NK-92 treated with Interleukin-12 subunit alpha and Interleukin-12 subunit beta, amount 100 ng/mL, for 24 hours (cell line): ENCODE results near the gene CHST14.

Source experiments
- DNase-seq: peaks from one replicate; lab custom pipeline; 2025; lab: John Stamatoyannopoulos, UW

The CHST14 gene, protein sequence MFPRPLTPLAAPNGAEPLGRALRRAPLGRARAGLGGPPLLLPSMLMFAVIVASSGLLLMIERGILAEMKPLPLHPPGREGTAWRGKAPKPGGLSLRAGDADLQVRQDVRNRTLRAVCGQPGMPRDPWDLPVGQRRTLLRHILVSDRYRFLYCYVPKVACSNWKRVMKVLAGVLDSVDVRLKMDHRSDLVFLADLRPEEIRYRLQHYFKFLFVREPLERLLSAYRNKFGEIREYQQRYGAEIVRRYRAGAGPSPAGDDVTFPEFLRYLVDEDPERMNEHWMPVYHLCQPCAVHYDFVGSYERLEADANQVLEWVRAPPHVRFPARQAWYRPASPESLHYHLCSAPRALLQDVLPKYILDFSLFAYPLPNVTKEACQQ

DNA sequence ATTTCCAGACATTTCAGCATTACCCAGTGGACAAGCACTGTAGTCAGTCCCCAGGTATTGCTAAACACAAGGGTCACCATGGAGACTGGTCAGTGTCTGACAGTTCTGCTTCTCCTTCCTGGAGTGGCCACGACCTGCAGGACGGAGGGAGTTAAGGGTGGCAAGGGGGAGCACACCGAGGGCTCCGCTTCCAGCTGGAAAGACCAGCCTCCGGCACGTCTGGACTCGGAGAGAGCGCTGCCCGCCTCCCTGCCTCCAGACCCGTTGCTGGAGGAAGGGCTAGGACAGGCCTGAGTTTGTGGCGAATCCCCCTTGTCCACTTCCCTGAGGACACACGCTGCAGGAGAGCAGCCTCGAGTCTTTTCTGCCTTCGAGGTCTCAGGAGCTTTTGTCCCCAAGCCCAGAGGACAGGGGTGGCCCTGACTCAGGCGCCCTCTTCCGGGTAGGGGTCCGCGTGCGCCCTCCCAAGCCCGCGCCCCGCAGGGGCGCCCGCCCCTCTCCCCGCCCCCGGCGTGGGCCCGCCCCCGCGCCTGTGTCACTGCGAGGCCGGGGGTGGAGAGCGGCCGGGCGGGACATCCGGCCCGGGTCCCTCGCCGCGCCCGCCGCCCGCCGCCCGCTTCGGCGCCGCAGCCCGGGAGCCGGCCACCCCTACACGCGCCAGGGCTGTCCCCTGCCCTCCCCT lies at the start of gene CHST14:
Gene CHST14, plus strand, starts transcription at position 562 of the 682 bp plus-strand sequence. CDS start 230 bp downstream, outside the sequence.
- peak; percentile 48 for DNase-seq

DNA sequence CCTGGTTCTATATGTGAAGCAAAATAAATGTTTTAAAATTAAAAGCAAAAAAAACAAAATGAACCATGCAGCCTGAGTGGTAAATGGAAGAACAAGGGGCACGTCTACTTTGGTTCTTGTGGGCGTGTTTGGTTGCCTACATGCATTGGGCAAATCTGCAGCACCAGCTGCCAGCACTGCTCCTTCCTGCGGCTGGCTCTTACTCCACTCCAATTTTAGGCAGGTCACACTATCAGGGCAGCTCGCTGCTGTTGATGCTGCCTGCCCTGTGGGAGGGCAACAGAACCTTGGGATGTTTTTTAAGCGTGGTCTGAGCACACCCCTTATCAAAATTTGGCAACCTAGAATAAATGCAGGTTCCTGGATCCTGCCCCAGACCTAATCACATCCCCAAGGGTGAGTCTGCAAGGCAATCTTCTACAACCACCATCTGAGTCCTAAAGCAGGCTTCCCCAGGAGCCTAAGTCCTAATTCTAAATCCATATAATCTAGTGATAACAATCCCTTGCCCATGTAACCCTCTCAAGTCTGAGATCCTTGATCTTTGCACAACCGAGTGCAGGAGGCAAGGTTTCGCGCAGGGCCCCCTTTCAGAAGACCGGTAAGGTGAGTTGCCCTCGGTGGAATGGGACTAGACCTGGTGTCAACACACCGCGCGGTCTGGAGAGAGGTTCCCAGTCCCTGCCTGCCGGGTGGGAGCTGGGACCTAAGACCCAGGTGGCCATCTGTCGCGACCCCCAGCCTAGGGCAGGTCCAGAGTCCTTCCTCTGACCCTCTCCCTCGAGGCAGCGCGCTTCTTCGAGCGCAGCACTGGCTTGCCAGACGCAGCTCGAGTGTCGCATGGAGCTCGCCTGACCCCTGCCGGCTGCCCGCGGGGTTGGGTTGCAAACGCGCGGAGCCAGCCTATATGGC lies 49.3 kb upstream of the CHST14 start:
- DNase-seq: no peak

- DNase-seq: no peak
Measured at GRCh38 chr15:40424483-40425115, 46.2 kb upstream of the CHST14 start.

DNA sequence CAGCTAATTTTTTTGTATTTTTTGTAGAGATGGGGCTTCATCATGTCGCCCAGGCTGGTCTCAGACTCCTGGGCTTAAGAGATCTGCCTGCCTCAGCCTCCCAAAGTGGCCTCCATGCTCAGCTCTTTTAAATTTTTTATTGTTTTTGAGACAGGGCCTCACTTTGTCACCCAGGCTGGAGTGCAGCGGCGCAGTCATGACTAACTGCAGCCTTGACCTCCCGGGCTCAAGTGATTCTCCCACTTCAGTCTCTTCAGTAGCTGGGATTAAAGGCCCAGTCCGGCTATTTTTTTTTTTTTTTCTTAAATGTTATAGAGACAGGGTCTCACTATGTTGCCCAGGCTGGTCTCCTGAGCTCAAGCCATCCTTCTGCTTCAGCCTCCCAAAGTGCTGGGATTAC lies 45.1 kb upstream of the CHST14 start:
- no peak for DNase-seq

DNA sequence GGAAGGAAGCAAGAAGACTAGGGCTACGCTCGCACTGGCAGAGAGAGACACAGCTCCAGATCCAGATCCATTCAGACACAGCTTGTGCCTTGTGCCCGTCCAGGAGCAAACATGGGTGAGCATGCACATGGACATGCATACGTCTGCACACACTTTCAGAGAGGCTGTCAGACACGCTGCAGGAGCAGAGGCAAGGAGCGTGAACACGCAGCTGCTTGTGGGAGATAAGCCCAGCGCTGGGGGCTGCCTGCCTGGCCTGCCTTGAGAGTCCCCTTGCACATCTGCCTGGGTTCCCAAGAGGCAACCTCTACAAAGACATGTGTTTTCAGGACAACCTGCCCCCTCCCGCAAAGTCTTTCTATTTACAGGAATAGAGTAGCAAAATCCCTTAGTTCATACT lies 43.6 kb upstream of the CHST14 start:
- no peak for DNase-seq

- no peak for DNase-seq
Measured at GRCh38 chr15:40428185-40428584, 42.6 kb upstream of the CHST14 start.

DNA sequence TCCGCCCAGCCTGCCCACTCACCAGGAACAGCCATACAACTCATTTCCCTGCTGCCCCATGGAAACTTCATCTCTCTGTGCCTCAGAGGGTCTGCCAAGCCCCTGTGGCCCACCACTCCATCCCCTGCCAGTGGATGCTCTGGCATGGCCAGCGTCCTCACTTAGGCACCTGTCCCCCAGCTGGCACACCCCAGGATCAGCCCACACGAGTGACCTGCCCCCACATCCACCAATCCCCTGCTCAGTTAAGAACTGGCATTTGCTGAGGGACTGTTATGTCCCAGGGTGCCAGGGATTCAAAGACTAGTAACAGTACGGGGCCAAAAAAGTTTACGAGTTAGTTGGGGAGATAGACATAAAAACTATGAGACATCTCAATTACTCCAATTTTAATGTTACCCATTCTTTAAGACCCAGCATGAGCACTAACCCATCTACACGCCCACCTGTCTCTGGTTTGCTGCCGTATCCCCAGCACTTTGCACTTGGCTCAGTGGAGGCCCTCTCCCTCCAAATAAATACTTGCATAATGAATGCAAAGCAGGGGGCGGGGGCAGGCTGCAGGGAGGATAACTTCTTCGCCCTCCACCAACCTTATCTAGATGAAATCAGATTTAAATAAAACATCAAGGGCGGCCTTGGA lies 41.6 kb upstream of the CHST14 start:
- no peak for DNase-seq

- no peak for DNase-seq
Measured at GRCh38 chr15:40430271-40430805, 40.4 kb upstream of the CHST14 start.

GRCh38 chr15:40435023-40435709 lies 35.6 kb upstream of the CHST14 start:
- no peak for DNase-seq

- DNase-seq: no peak
Measured at GRCh38 chr15:40435710-40436089, 35.1 kb upstream of the CHST14 start.

DNA sequence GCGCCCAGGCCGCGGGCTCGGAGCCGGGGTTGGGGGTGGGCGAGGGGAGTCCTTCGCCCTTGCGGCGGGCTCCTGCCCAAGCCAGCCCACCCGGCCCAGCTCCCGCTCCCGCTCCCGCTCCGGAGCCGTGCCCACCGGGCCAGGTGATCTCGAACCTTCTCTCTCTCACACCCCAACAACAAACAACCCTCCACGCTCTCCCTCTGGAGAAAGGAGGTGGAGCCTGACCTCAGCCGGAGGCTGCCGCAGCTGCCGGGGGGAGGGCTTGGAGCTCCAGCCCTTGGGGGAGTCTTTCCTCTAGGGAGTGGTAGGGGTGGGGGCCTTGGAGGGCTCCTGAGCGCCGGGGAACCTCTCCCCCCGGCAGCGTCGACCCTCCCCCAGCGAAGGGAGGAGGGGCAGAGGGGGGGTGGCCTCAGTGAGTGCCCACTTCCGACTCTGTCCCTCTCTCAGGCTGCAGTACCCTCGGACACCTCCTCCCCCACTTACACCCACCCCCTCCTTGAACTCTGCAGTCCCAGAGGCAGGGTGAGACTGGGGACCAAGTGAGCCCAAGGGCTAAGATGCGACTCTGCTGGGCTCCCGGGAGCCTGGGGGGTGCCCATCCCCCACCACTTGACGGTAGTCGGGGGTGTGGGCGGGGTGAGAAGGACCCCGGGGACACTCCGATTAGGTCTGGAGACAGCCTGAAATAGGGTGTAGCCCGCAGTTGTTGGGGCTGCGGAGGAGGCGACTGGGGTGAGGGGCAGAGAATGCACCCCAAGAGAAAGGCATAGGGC lies 34.5 kb upstream of the CHST14 start:
- DNase-seq: no peak

- no peak for DNase-seq
Measured at GRCh38 chr15:40436892-40437751, 33.7 kb upstream of the CHST14 start.

GRCh38 chr15:40437752-40438687 lies 32.8 kb upstream of the CHST14 start:
- no peak for DNase-seq

DNA sequence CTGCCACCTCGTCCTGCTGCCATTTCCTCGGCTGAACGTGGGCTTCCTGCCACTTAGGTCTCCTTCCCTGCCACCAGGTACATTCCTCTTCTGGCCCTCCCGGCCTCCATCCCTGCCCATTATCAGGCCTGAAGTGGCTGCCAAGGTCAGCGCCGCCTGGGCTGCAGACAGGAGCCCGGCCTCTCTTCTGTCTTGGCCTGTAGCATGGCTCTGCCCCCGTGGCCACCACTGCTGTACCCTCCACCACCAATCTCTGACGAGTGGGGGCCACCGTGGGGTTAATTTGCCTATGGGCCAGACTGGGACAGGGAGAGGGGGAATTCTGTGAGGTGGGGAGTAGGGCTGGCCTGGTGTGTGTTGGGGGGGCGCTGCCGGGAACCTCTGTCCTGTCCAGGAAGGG lies 32.1 kb upstream of the CHST14 start:
- DNase-seq: no peak

GRCh38 chr15:40439461-40439959 lies 31.3 kb upstream of the CHST14 start:
- DNase-seq: no peak

DNA sequence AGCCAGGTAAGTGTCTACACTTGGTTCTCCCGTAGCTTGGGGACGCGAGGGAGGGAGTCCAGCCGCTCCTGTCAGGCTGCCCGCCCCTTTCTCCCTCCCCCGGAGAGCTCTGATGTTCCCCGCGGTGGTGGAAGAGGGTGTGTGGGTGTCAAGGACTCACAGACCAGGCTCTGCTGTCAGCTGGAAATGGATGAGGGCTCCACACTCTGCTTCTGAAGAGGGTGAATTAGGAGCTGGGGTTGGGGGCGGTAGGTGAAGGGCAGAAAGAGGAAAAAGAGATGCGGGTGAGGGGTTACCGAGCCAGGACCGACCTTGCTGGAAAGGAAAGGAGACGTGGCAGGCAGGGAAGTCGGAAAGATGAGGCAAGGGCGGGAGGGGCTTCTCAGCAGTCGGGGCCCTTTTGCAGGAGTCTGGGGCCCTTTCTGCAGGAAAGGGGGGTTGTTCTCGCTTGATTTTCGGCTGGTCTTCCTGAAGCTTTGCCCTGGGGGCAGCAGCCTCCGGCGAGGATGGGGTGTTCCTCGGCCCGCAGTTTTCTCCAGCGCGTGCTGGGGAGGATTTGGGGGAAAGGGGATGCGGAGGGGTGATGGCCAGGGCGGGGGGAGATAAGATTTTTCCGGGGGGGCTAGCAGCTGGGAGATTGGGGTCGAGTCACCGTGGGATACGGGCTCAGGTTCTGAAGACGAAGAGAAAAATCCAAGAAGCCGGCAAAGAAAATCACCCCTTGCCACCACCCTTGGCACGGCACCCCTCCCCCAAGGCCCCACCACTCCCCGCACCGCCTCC lies 30.6 kb upstream of the CHST14 start:
- DNase-seq: no peak
